HepG2 (cell line): ENCODE data around the gene TMEM35B. TPM values are rescaled to one million over a fixed set of nuclear protein-coding genes. Genes with fewer than 3 reads are reported as not detected.
A peak's percentile ranks its signal among the peaks of the same experiment; 100 is the strongest.

Source experiments
- ATAC-seq: fragments of 200-7000 bp; cut with Tn5 transposase; 3 replicates; pipeline ENCODE4 v1.9.1; 2020; ENCODE audit warnings: mild to moderate bottlenecking, moderate library complexity
- Bru-seq: library from RNA; stranded (reverse); fragments of 400-500 nt; gene quantifications from one replicate; lab custom pipeline; 2021; lab: Mats Ljungman, UMichigan
- BruChase-seq, 2 experiments: library from RNA; stranded (reverse); fragments of 400-500 nt; gene quantifications; one replicate each; lab custom pipeline; 2021; lab: Mats Ljungman, UMichigan
- BruUV-seq: library from RNA; stranded (reverse); fragments of 400-500 nt; replicated peaks from 2 replicates; lab custom pipeline; 2021; lab: Mats Ljungman, UMichigan
- CTCF ChIA-PET: fragments of 300-600 bp; formaldehyde crosslinking; extraction: SDS; loops from one replicate; lab custom pipeline; 2021; ENCODE audit warnings: low total read pairs, inconsistent platforms, low intra/inter-chr PET ratio; lab: Yijun Ruan, JAX
- POLR2A ChIA-PET: fragments of 350-600 bp; sonication (Branson Sonifier 250); formaldehyde crosslinking; loops from one replicate; lab custom pipeline; 2020; ENCODE audit warnings: antibody characterized with exemption, inconsistent platforms; lab: Yijun Ruan, JAX
- DNase-seq: peaks from one replicate; pipeline ENCODE4 v3.0.0-alpha.2; 2015; ENCODE audit warnings: low spot score
- FAIRE-seq: peaks from 3 replicates; lab custom pipeline; 2011; peaks lifted over from hg19 to GRCh38; lab: Jason Lieb, UNC
- H2AFZ ChIP-seq: one replicate; pipeline ENCODE4 v1.6.1; 2011; ENCODE audit warnings: low read length, inconsistent platforms
- H3K27ac ChIP-seq: fragments of 300-600 bp; 3 replicates; pipeline ENCODE4 v1.8.0; 2011; ENCODE audit warnings: mixed run types, mild to moderate bottlenecking, mixed read lengths, low read length, inconsistent platforms; ENCODE audit not compliant: insufficient read depth; ENCODE audit errors: extremely low read length
- H3K27me3 ChIP-seq, 2 experiments: fragments of 200-600 bp in 1 of 2; 2 replicates in 1 of 2; 3 replicates in 1 of 2; pipeline versions ENCODE4 v1.6.0 to v1.8.0; 2011; ENCODE audit warnings: low read length in 2 of 2, mild to moderate bottlenecking in 2 of 2, moderate library complexity in 2 of 2, inconsistent platforms in 1 of 2; ENCODE audit not compliant: insufficient read depth in 2 of 2, control insufficient read depth in 1 of 2
- H3K36me3 ChIP-seq, 2 experiments: fragments of 200-600 bp in 1 of 2; replicated peaks in 1 of 2; 2 replicates in 1 of 2; 3 replicates in 1 of 2; pipeline versions ENCODE4 v1.5.1 to v1.8.0; 2011; ENCODE audit warnings: low read length in 2 of 2, inconsistent platforms in 1 of 2; ENCODE audit not compliant: insufficient read depth in 2 of 2, control insufficient read depth in 1 of 2
- H3K4me1 ChIP-seq: 2 replicates; pipeline ENCODE4 v1.5.1; 2012; ENCODE audit warnings: low read length, inconsistent platforms; ENCODE audit not compliant: insufficient read depth
- H3K4me2 ChIP-seq: 2 replicates; pipeline ENCODE4 v1.6.0; 2011; ENCODE audit warnings: low read depth, low read length, inconsistent platforms
- H3K4me3 ChIP-seq, 3 experiments: fragments of 200-600 bp in 1 of 3; sonication (generic), shearing (Covaris generic) in 1 of 3; replicated peaks in 1 of 3; 2 replicates each; pipeline ENCODE4 v1.5.1; 2011 to 2016; ENCODE audit warnings: low read length in 3 of 3, inconsistent platforms in 2 of 3, low read depth in 2 of 3, mild to moderate bottlenecking in 2 of 3, control low read depth in 1 of 3, mixed read lengths in 1 of 3; ENCODE audit not compliant: insufficient read depth in 1 of 3
- H3K79me2 ChIP-seq: one replicate; pipeline ENCODE4 v1.6.1; 2011; ENCODE audit warnings: low read length, inconsistent platforms; ENCODE audit not compliant: insufficient read depth
- H3K9ac ChIP-seq: 2 replicates; pipeline ENCODE4 v1.6.0; 2011; ENCODE audit warnings: mild to moderate bottlenecking, low read depth, low read length, inconsistent platforms; ENCODE audit not compliant: insufficient read depth
- H3K9me3 ChIP-seq: 2 replicates; pipeline ENCODE4 v1.5.1; 2012; ENCODE audit warnings: mild to moderate bottlenecking, low read length
- H4K20me1 ChIP-seq: 2 replicates; pipeline ENCODE4 v1.6.0; 2011; ENCODE audit warnings: inconsistent platforms, mild to moderate bottlenecking, low read length, moderate library complexity; ENCODE audit not compliant: insufficient read depth
- ELF1 ChIP-seq: sonication (generic); formaldehyde crosslinking; IDR thresholded peaks from 2 replicates; pipeline ENCODE4 v1.4.0; 2020; ENCODE audit warnings: missing genetic modification reagents
- HIVEP1 ChIP-seq: sonication (generic); formaldehyde crosslinking; IDR thresholded peaks from 2 replicates; pipeline ENCODE4 v1.4.0; 2020; ENCODE audit warnings: mild to moderate bottlenecking, missing genetic modification reagents
- HMG20A ChIP-seq: IDR thresholded peaks from 2 replicates; pipeline ENCODE4 v1.6.1; 2016; ENCODE audit warnings: borderline replicate concordance
- KLF16 ChIP-seq, 2 experiments: sonication (generic) in 1 of 2; formaldehyde crosslinking in 1 of 2; IDR thresholded peaks; 2 replicates each; pipeline versions ENCODE4 v1.6.1 to v1.8.0; 2016 to 2023; ENCODE audit warnings: missing genetic modification reagents in 2 of 2, missing compliant biosample characterization in 1 of 2
- PAXIP1 ChIP-seq: sonication (generic); formaldehyde crosslinking; conservative IDR thresholded peaks from 2 replicates; pipeline ENCODE4 v1.4.0; 2020; ENCODE audit warnings: mild to moderate bottlenecking, missing genetic modification reagents, moderate library complexity
- STAT5B ChIP-seq: sonication (generic); formaldehyde crosslinking; IDR thresholded peaks from 2 replicates; pipeline ENCODE4 v1.4.0; 2020; ENCODE audit warnings: missing genetic modification reagents
- ZNF160 ChIP-seq: sonication (generic); formaldehyde crosslinking; IDR thresholded peaks from 2 replicates; pipeline ENCODE4 v1.8.0; 2022; ENCODE audit warnings: mild to moderate bottlenecking, inconsistent platforms, missing genetic modification reagents
- ZNF251 ChIP-seq: sonication (generic); formaldehyde crosslinking; IDR thresholded peaks from 2 replicates; pipeline ENCODE4 v1.9.0; 2021; ENCODE audit warnings: mild to moderate bottlenecking, missing genetic modification reagents
- ZNF383 ChIP-seq: sonication (generic); formaldehyde crosslinking; IDR thresholded peaks from 2 replicates; pipeline ENCODE4 v1.4.0; 2020; ENCODE audit warnings: missing genetic modification reagents, mild to moderate bottlenecking, borderline replicate concordance
- ZNF44 ChIP-seq: sonication (generic); formaldehyde crosslinking; IDR thresholded peaks from 2 replicates; pipeline ENCODE4 v1.5.1; 2020; ENCODE audit warnings: mild to moderate bottlenecking, missing genetic modification reagents
- ZNF451 ChIP-seq: sonication (generic); formaldehyde crosslinking; IDR thresholded peaks from 2 replicates; pipeline ENCODE4 v1.5.0; 2020; ENCODE audit warnings: mild to moderate bottlenecking, missing genetic modification reagents
- ZNF678 ChIP-seq: sonication (generic); formaldehyde crosslinking; IDR thresholded peaks from 2 replicates; pipeline ENCODE4 v1.4.0; 2020; ENCODE audit warnings: mild to moderate bottlenecking, missing genetic modification reagents
- ZNF737 ChIP-seq: sonication (generic); formaldehyde crosslinking; IDR thresholded peaks from 2 replicates; pipeline ENCODE4 v1.5.0; 2020; ENCODE audit warnings: missing genetic modification reagents, mild to moderate bottlenecking, borderline replicate concordance
- WGBS: methylation state at CpG from one replicate; pipeline ENCODE4 v1.1.6; 2017; ENCODE audit warnings: low lambda C conversion rate; 5-methylcytosine and 5-hydroxymethylcytosine counted together
- in situ Hi-C: cut with HindIII; loops from 2 replicates; pipeline ENCODE4 v1.10.0; 2017; ENCODE audit warnings: low pct_unique_long_range_greater_than_20kb; ENCODE audit not compliant: extremely low pct_ligation_motif_present
- intact Hi-C: fragments of 100-400 bp; cut with micrococcal nuclease; formaldehyde crosslinking; loops from one replicate; pipeline ENCODE4 v1.10.0; 2022; ENCODE audit not compliant: unreplicated experiment
- long read RNA-seq, 2 experiments: library from RNA in 1 of 2; library from polyadenylated mRNA in 1 of 2; stranded (forward) in 1 of 2; unstranded in 1 of 2; transcript quantifications; one replicate each; pipeline ENCODE4 v2.0.0, GENCODE V29; 2019 to 2022
- polyA minus RNA-seq, 3 experiments: library from RNA; depleted of rRNA, polyadenylated mRNA; stranded (reverse); fragments of >200 nt; gene quantifications; 2 replicates each; pipeline ENCODE4 v1.2.3, GENCODE V29; 2011; ENCODE audit warnings: low replicate concordance in 1 of 3
- polyA plus RNA-seq, 8 experiments: library from polyadenylated mRNA; depleted of rRNA in 3 of 8; stranded (reverse) in 7 of 8; unstranded in 1 of 8; fragments of >200 nt; fragmentation: Illumina TruSeq in 4 of 8; extraction: Trizol in 4 of 8; gene quantifications; 2 replicates each; pipeline versions ENCODE4 v1.2.1 to v1.2.3, GENCODE V29; 2011 to 2016; ENCODE audit warnings: low read depth in 4 of 8, missing spikeins in 1 of 8, mixed read lengths in 1 of 8; ENCODE audit not compliant: insufficient read depth in 1 of 8
- total RNA-seq, 5 experiments: library from RNA; depleted of rRNA; stranded (reverse); fragments of >200 nt; fragmentation: Illumina TruSeq; extraction: Trizol; gene quantifications; 2 replicates each; pipeline ENCODE4 v1.2.3, GENCODE V29; 2016; ENCODE audit warnings: low read depth in 1 of 5
- TF ChIP-seq, protein P1 (sequence below): IDR thresholded peaks from 2 replicates; pipeline ENCODE4 v1.6.1; 2012; ENCODE audit warnings: inconsistent platforms

The TMEM35B gene
- total RNA-seq (2016; rRNA removed; fragmentation: Illumina TruSeq; extraction: Trizol) (4.5 and 11.5 TPM in 2 replicates), polyA plus RNA-seq (2011; rRNA removed) (23.3 and 26.0 TPM in 2 replicates), polyA minus RNA-seq (2011; rRNA and poly(A)+ RNA removed; ENCODE audit: low replicate concordance) (16.7 and 19.9 TPM in 2 replicates), Bru-seq, nascent RNA (percentile 44 among the genes with signal in this experiment), BruChase-seq, experiment 1, labeled RNA remaining after a 6-hour chase (percentile 41 among the genes with signal in this experiment), BruChase-seq, experiment 2, labeled RNA remaining after a 2-hour chase (percentile 35 among the genes with signal in this experiment)
- 2.0 and 3.1 TPM in 2 replicates for total RNA-seq (2016; cell fraction: cytosol; rRNA removed; fragmentation: Illumina TruSeq; extraction: Trizol; ENCODE audit: low read depth)
- 6.1 and 11.1 TPM in 2 replicates for total RNA-seq (2016; cell fraction: insoluble cytoplasmic fraction; rRNA removed; fragmentation: Illumina TruSeq; extraction: Trizol)
- total RNA-seq (2016; cell fraction: membrane; rRNA removed; fragmentation: Illumina TruSeq; extraction: Trizol), result 3.0 and 3.3 TPM in 2 replicates
- 12.0 and 13.3 TPM in 2 replicates for total RNA-seq (2016; cell fraction: nucleus; rRNA removed; fragmentation: Illumina TruSeq; extraction: Trizol)
- polyA plus RNA-seq (2011; cell fraction: cytosol; rRNA removed), result 21.2 and 28.1 TPM in 2 replicates
- polyA plus RNA-seq (2011; cell fraction: nucleus; rRNA removed), result 4.7 and 5.7 TPM in 2 replicates
- 12.2 and 14.7 TPM in 2 replicates for polyA plus RNA-seq (2012)
- 2.8 TPM in 2 replicates for polyA plus RNA-seq (2016; cell fraction: cytosol; fragmentation: Illumina TruSeq; extraction: Trizol; ENCODE audit: low read depth)
- 6.6 and 6.7 TPM in 2 replicates for polyA plus RNA-seq (2016; cell fraction: insoluble cytoplasmic fraction; fragmentation: Illumina TruSeq; extraction: Trizol; ENCODE audit: low read depth)
- polyA plus RNA-seq (2016; cell fraction: membrane; fragmentation: Illumina TruSeq; extraction: Trizol; ENCODE audit: low read depth), result 3.2 and 3.3 TPM in 2 replicates
- polyA plus RNA-seq (2016; cell fraction: nucleus; fragmentation: Illumina TruSeq; extraction: Trizol; ENCODE audit: insufficient read depth, low read depth), result 22.1 and 24.6 TPM in 2 replicates
- polyA minus RNA-seq (2011; cell fraction: cytosol; rRNA and poly(A)+ RNA removed), result 3.9 and 4.2 TPM in 2 replicates
- polyA minus RNA-seq (2011; cell fraction: nucleus; rRNA and poly(A)+ RNA removed), result 2.2 and 4.2 TPM in 2 replicates
- long read RNA-seq, experiment 1, transcript TMEM35B-201 (3 exons, 922 nt), result major isoform, 31 of 31 reads
- long read RNA-seq, experiment 1, partial matches to known transcripts, result 0 of 31 reads
- long read RNA-seq, experiment 1, other reads (novel, unspliced or antisense), result 0 of 31 reads
- long read RNA-seq, experiment 2, transcript TMEM35B-201 (3 exons, 922 nt), result major isoform, 21 of 22 reads
- long read RNA-seq, experiment 2, partial matches to known transcripts, result 1 of 22 reads
- long read RNA-seq, experiment 2, other reads (novel, unspliced or antisense), result 0 of 22 reads

- H2AFZ ChIP-seq, result no peak within 1 kb of the TSS
- H3K4me1 ChIP-seq, result peaks cover 26% of the 10 kb centered on the region
- peak within 1 kb of the TSS; percentile 73 for H3K9ac ChIP-seq
- intact Hi-C loops (loop anchor here (5.0 kb wide), 1 partner anchor 47 kb away; the partner anchor contains the start of gene ZMYM6), in situ Hi-C loops (no loop called here)
- ATAC-seq (peak; percentile 80), DNase-seq (peak; percentile 13), FAIRE-seq (no peak)
- no peaks in the 10 kb centered on the region for H3K36me3 ChIP-seq
- CTCF ChIA-PET, result no interaction called here
- H3K27ac ChIP-seq, result peak within 1 kb of the TSS; percentile 34
- no peaks in the 10 kb centered on the region for H4K20me1 ChIP-seq
- H3K79me2 ChIP-seq, result peaks cover 3% of the 10 kb centered on the region
- H3K9me3 ChIP-seq, result no peaks in the 10 kb centered on the region
- peak within 1 kb of the TSS; percentile 75 to 87 (median 82) for H3K4me3 ChIP-seq
- peak within 1 kb of the TSS; percentile 95 for H3K4me2 ChIP-seq
- 0% methylated on average over 6 of the region's 58 CpGs for WGBS
- H3K27me3 ChIP-seq, result no peaks in the 10 kb centered on the region
- POLR2A ChIA-PET, result interaction anchor here (1.1 to 3.2 kb wide), 8 partner anchors 9 to 208 kb away, joined by 3 to 15 read pairs (median 4); partner anchors contain the start of genes SFPQ, ZMYM1 and ZMYM6
- BruUV-seq, result no TSS peak
- TF ChIP-seq KLF16 (CRISPR knock-in tag; IDR thresholded peaks at IDR 0.05) (no peak), ZNF383 (CRISPR knock-in tag) (peak; percentile 65; the same call in 1 of the 2 replicates), ZNF160 (0 out of 2 replicates have a peak, but pooled peaks have one; percentile 30), ZNF251 (CRISPR knock-in tag) (no peak), ELF1 (peak; percentile 64), HMG20A (no peak), ZNF678 (CRISPR knock-in tag) (peak; percentile 51; the same call in 1 of the 2 replicates), PAXIP1 (peak; percentile 33; the same call in 1 of the 2 replicates), STAT5B (CRISPR knock-in tag) (no peak), ZNF737 (no peak), HIVEP1 (CRISPR knock-in tag) (peak; percentile 50; the same call in 1 of the 2 replicates), ZNF451 (CRISPR knock-in tag) (0 out of 2 replicates have a peak, but pooled peaks have one; percentile 25), ZNF44 (CRISPR knock-in tag) (no peak)
- TF ChIP-seq, protein P1, sequence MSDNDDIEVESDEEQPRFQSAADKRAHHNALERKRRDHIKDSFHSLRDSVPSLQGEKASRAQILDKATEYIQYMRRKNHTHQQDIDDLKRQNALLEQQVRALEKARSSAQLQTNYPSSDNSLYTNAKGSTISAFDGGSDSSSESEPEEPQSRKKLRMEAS, result peak; percentile 49; the same call in 1 of the 2 replicates
These were observed at the start of gene TMEM35B for GRCh38 chr1:34984793-34985608. TSS of gene TMEM35B (minus strand) at chr1:34985347. CDS start at chr1:34985305, 42 bp downstream.
